Lung (tissue), 12 donors: ENCODE measurements around the gene CACNA1H. TPM values are rescaled to one million over a fixed set of nuclear protein-coding genes. Genes with fewer than 3 reads are reported as not detected.

ENCODE experiments used
- ATAC-seq: fragments of 200-7000 bp; cut with Tn5 transposase; one replicate; pipeline ENCODE4 v1.9.1; 2020; ENCODE audit warnings: moderate number of reproducible peaks; ENCODE audit not compliant: insufficient read depth, low FRiP score
- DNase-seq, 3 donors: peaks; one replicate each; pipeline ENCODE4 v3.0.0-alpha.2; 2013 to 2017
- H3K27ac ChIP-seq, 2 donors: one replicate each; pipeline ENCODE4 v1.5.1; 2013; ENCODE audit warnings: mild to moderate bottlenecking in 2 of 2, moderate library complexity in 2 of 2, control low read depth in 1 of 2, inconsistent platforms in 1 of 2, low read depth in 1 of 2, low read length in 1 of 2
- H3K27me3 ChIP-seq, 3 donors: one replicate each; pipeline ENCODE4 v1.5.1; 2013; ENCODE audit warnings: low read length in 2 of 3; ENCODE audit not compliant: control insufficient read depth in 3 of 3, insufficient read depth in 3 of 3
- H3K36me3 ChIP-seq, 4 donors: one replicate each; pipeline ENCODE4 v1.5.1; 2013; ENCODE audit warnings: low read length in 4 of 4, mild to moderate bottlenecking in 1 of 4, moderate library complexity in 1 of 4; ENCODE audit not compliant: control insufficient read depth in 4 of 4, insufficient read depth in 4 of 4
- H3K4me1 ChIP-seq, 5 donors: one replicate each; pipeline ENCODE4 v1.5.1; 2013; ENCODE audit warnings: low read length in 5 of 5, mild to moderate bottlenecking in 2 of 5, moderate library complexity in 1 of 5; ENCODE audit not compliant: control insufficient read depth in 5 of 5, insufficient read depth in 5 of 5
- H3K4me3 ChIP-seq: one replicate; pipeline ENCODE4 v1.5.1; 2013; ENCODE audit warnings: mild to moderate bottlenecking, control low read depth, moderate library complexity
- H3K9ac ChIP-seq, 2 donors: one replicate each; pipeline ENCODE4 v1.5.1; 2013; ENCODE audit warnings: low read length in 2 of 2, control low read depth in 1 of 2; ENCODE audit not compliant: insufficient read depth in 1 of 2
- H3K9me3 ChIP-seq, 4 donors: one replicate each; pipeline ENCODE4 v1.5.1; 2013; ENCODE audit warnings: low read length in 3 of 4, mild to moderate bottlenecking in 1 of 4, moderate library complexity in 1 of 4; ENCODE audit not compliant: control insufficient read depth in 4 of 4, insufficient read depth in 3 of 4
- CTCF ChIP-seq: IDR thresholded peaks from 2 replicates; pipeline ENCODE4 v1.5.1; 2012; ENCODE audit warnings: mild to moderate bottlenecking; ENCODE audit errors: control extremely low read depth, extremely low read depth
- WGBS, 2 donors: extraction: QIAGEN DNeasy Blood & Tissue Kit; methylation state at CpG; one replicate each; pipeline ENCODE4 v1.1.7; 2013; 5-methylcytosine and 5-hydroxymethylcytosine counted together
- polyA plus RNA-seq, 2 donors: library from polyadenylated mRNA; stranded (reverse); fragments of 200-250 nt; gene quantifications; one replicate each; pipeline ENCODE4 v1.2.1, GENCODE V29; 2013
- total RNA-seq, 2 donors: library from RNA; depleted of rRNA in 1 of 2; stranded (reverse); fragments of >200 nt in 1 of 2; gene quantifications; one replicate each; pipeline ENCODE4 v1.2.1, GENCODE V29; 2014 to 2021
- donor health status: control.
- donor health status: control.
- donor health status: Bipolar disorder and iron deficiency.
- donor health status: healthy.
- donor health status: DM: yes; HTN: yes; CAD: no.

Gene CACNA1H
- total and polyA plus RNA-seq, 4 donors = 5.0 to 10.3 (median 6.7) TPM

DNA sequence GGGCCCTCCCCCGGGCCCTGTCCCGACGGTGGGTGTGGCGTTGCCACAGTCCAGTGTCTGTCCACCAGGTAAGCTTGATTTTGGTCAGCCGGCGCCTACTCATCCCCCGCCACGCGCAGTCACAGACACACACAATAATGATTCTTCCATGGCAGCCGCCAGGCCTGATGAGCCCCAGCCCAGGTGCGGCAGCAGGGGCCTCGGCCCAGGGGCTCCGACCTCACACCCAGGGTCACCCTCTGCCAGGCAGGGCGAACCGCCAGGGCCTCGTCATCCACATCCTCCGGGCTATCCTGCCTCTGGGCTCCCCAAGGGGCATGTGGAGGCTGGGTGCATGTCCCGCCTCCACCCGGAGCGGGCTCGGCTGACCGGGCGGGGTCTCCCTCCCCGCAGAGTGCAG is 64.6 kb downstream of the CACNA1H start:
- Histone ChIP-seq H3K9me3 (no peaks in the 10 kb centered on the region), H3K27ac (no peak overlapping the region), H3K27me3 (no peaks in the 10 kb centered on the region), H3K9ac (no peak overlapping the region), H3K4me3 (no peak overlapping the region), H3K4me1 (no peaks in the 10 kb centered on the region), H3K36me3 (peaks cover 0 to 1% (median 0%) of the 10 kb centered on the region in 4 donors)
- TF ChIP-seq CTCF = no peak
- no peak for DNase-seq
- ATAC-seq = no peak
- 87 to 92% methylated on average over 24 of the region's 24 CpGs for WGBS, 2 donors

- DNase-seq (no peak), ATAC-seq (no peak)
- WGBS, 2 donors = 87 to 90% methylated on average over 48 to 49 of the region's 49 CpGs
- Histone ChIP-seq H3K36me3 (no peaks in the 10 kb centered on the region), H3K9me3 (no peaks in the 10 kb centered on the region), H3K4me3 (no peak overlapping the region), H3K4me1 (no peaks in the 10 kb centered on the region), H3K27me3 (no peaks in the 10 kb centered on the region), H3K9ac (no peak overlapping the region), H3K27ac (no peak overlapping the region)
- TF ChIP-seq CTCF = no peak
Observed at GRCh38 chr16:1218061-1218929, 65.4 kb downstream of the CACNA1H start.

GRCh38 chr16:1218930-1219611 is 66.2 kb downstream of the CACNA1H start:
- Histone ChIP-seq H3K9ac (no peak overlapping the region), H3K27ac (no peak overlapping the region), H3K36me3 (no peaks in the 10 kb centered on the region), H3K4me3 (no peak overlapping the region), H3K4me1 (no peaks in the 10 kb centered on the region), H3K27me3 (no peaks in the 10 kb centered on the region), H3K9me3 (no peaks in the 10 kb centered on the region)
- WGBS, 2 donors = 82 to 84% methylated on average over 24 of the region's 24 CpGs
- no peak for ATAC-seq
- no peak for TF ChIP-seq CTCF
- DNase-seq = no peak
